Measurements from ENCODE around the gene EDC3.

- TF ChIP-seq CTCF (IDR thresholded peaks at IDR 0.05) (no peak), JUND (IDR thresholded peaks at IDR 0.05) (no peak), EP300 (IDR thresholded peaks at IDR 0.05; ENCODE audit: borderline replicate concordance in 1 of 2, low read depth in 1 of 2, low read length in 1 of 2) (no peak), POLR2AphosphoS5 (IDR thresholded peaks at IDR 0.05; ENCODE audit: low read depth, low read length) (no peak), RAD21 (IDR thresholded peaks at IDR 0.05; ENCODE audit: low read length) (no peak), RXRA (IDR thresholded peaks at IDR 0.05; ENCODE audit: borderline replicate concordance, low read depth) (no peak), MAX (IDR thresholded peaks at IDR 0.05; ENCODE audit: low read depth) (no peak), MXI1 (IDR thresholded peaks at IDR 0.05; ENCODE audit: low read depth, low read length) (no peak), USF2 (IDR thresholded peaks at IDR 0.05; ENCODE audit: borderline replicate concordance, low read depth, low read length) (no peak), GABPA (IDR thresholded peaks at IDR 0.05; ENCODE audit: low read depth) (no peak), FOSL2 (IDR thresholded peaks at IDR 0.05; ENCODE audit: borderline replicate concordance, low read depth) (no peak), CHD2 (IDR thresholded peaks at IDR 0.05; ENCODE audit: low read length, partially characterized antibody) (no peak)
Observed at GRCh38 chr15:74603789-74604705, 91.8 kb downstream of the EDC3 start.
